Right lobe of liver (tissue), 6 donors: ENCODE measurements around the gene NBPF11. TPM values are rescaled to one million over a fixed set of nuclear protein-coding genes. Genes with fewer than 3 reads are reported as not detected.
"Not testable (repeated sequence)": the region's sequence is repeated elsewhere in the genome, so short reads cannot be mapped to it uniquely, and the experiment has no call there.

Experiments used
- ATAC-seq, 4 donors: fragments of 200-7000 bp; cut with Tn5 transposase; one replicate each; pipeline ENCODE4 v1.9.1; 2020; ENCODE audit warnings: mild to moderate bottlenecking in 4 of 4, moderate library complexity in 4 of 4
- DNase-seq, 3 donors: peaks; one replicate each; pipeline ENCODE4 v3.0.0-alpha.2; 2020
- H3K27ac ChIP-seq, 3 donors: fragments of 200-600 bp; one replicate each; pipeline ENCODE4 v1.8.0; 2022
- H3K27me3 ChIP-seq, 2 donors: fragments of 200-600 bp; one replicate each; pipeline ENCODE4 v1.8.0; 2022
- H3K36me3 ChIP-seq, 4 donors: fragments of 200-600 bp; sonication (generic) in 1 of 4; one replicate each; pipeline versions ENCODE4 v1.5.1 to v1.8.0; 2017 to 2022; ENCODE audit warnings: control low read depth in 1 of 4
- H3K4me1 ChIP-seq, 4 donors: fragments of 200-600 bp; sonication (generic) in 1 of 4; one replicate each; pipeline versions ENCODE4 v1.5.1 to v1.8.0; 2017 to 2022; ENCODE audit warnings: control low read depth in 1 of 4
- H3K4me3 ChIP-seq, 3 donors: fragments of 200-600 bp; one replicate each; pipeline ENCODE4 v1.8.0; 2022
- H3K9me3 ChIP-seq, 4 donors: fragments of 200-600 bp; sonication (generic) in 1 of 4; one replicate each; pipeline versions ENCODE4 v1.5.1 to v1.8.0; 2017 to 2022; ENCODE audit warnings: control low read depth in 1 of 4
- WGBS: methylation state at CpG from one replicate; pipeline ENCODE4 v1.1.6; 2018; ENCODE audit warnings: low coverage, low lambda C conversion rate; ENCODE audit not compliant: insufficient coverage; ENCODE audit errors: missing lambda C conversion rate; 5-methylcytosine and 5-hydroxymethylcytosine counted together
- intact Hi-C, 2 donors: fragments of 100-400 bp; cut with DNase I; formaldehyde crosslinking; loops; one replicate each; pipeline versions ENCODE4 v1.11.2 to v1.14.1; 2022
- total RNA-seq, 6 experiments: library from RNA; depleted of rRNA in 2 of 6; stranded (reverse); fragments of >200 nt in 2 of 6; fragmentation: NEBNext Ultra II Directional in 3 of 6; extraction: Animal tissue kit (Norgen Biotek cat#: 25700) in 3 of 6; gene quantifications; one replicate each; pipeline versions ENCODE4 v1.1.0 to v1.2.4, GENCODE V29; 2016 to 2023
- TF ChIP-seq, protein P1 (sequence below), 4 donors: fragments of 200-600 bp in 3 of 4; fragments of 450-650 bp in 1 of 4; IDR thresholded peaks; one replicate each; pipeline versions ENCODE4 v1.5.1 to v1.8.0; 2016 to 2022; ENCODE audit warnings: antibody characterized with exemption in 4 of 4, mild to moderate bottlenecking in 2 of 4
- donor health status: DM: no; HTN: yes; CAD: no.
- donor health status: DM: no; HTN: no; CAD: no.
- donor health status: DM: no; HTN: no; CAD: no.
- donor health status: DM: no; HTN: yes; CAD: no.
- donor health status: DM: no; HTN: yes; CAD: no.

The NBPF11 gene
- total RNA-seq, 6 experiments from 2014 or later, result 4.7 to 11.1 (median 8.4) TPM

DNA sequence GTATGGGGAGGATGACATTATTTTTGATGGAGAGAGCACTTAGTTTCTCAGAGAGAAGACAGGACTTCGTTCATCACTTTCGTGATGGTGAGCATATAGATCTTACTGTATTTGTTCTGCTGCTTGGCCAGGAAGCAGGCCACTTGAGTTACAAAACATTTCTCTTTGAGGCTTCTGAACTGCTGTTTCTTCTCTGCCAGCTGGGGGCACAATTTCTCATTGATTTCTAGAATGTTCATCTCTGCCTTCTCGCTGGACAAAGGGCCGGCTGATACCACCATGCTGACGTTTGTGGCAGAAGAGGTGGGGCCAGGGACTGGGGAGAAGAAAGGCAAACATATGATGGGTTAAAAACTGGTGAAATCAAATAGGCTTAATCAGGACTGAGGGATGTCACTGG is 31.7 kb downstream of the NBPF11 start:
- WGBS, result 3% methylated on average over 3 of the region's 5 CpGs
- intact Hi-C loops, DNase-seq, H3K4me3 ChIP-seq, H3K4me1 ChIP-seq, ATAC-seq, H3K36me3 ChIP-seq, H3K9me3 ChIP-seq, H3K27me3 ChIP-seq: not testable (repeated sequence)
- peak overlapping the region in 1 of 3 donors; percentile 43 for H3K27ac ChIP-seq
- TF ChIP-seq, protein P1, sequence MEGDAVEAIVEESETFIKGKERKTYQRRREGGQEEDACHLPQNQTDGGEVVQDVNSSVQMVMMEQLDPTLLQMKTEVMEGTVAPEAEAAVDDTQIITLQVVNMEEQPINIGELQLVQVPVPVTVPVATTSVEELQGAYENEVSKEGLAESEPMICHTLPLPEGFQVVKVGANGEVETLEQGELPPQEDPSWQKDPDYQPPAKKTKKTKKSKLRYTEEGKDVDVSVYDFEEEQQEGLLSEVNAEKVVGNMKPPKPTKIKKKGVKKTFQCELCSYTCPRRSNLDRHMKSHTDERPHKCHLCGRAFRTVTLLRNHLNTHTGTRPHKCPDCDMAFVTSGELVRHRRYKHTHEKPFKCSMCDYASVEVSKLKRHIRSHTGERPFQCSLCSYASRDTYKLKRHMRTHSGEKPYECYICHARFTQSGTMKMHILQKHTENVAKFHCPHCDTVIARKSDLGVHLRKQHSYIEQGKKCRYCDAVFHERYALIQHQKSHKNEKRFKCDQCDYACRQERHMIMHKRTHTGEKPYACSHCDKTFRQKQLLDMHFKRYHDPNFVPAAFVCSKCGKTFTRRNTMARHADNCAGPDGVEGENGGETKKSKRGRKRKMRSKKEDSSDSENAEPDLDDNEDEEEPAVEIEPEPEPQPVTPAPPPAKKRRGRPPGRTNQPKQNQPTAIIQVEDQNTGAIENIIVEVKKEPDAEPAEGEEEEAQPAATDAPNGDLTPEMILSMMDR (IDR thresholded peaks at IDR 0.05), result peak in 3 of 4 donors; percentile 17 to 38 (median 38)

DNA sequence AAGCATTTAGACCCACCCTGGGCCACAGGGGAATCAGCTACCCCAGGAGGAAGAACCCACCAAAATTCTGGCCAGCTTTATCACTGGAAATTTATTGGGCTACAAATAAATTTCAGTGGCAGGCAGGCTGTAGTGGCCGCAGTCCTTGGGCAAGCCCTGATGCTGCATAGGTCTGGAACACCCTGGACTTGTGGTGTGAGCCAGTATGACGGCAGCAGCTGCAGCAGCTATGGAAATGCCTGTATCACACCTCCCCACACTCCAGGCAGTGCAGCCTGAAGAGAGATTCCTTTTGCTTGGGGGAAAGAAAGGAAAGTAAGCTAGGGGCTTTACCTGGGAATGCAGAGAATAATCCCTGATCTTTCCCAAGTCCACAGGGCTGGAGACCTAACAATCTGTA is 56.3 kb downstream of the NBPF11 start:
- H3K36me3 ChIP-seq, H3K4me3 ChIP-seq, ATAC-seq, intact Hi-C loops, H3K27me3 ChIP-seq, H3K9me3 ChIP-seq, DNase-seq, H3K4me1 ChIP-seq, H3K27ac ChIP-seq: not testable (repeated sequence)
- no CpG with 5 or more reads among the region's 2 CpGs for WGBS

DNA sequence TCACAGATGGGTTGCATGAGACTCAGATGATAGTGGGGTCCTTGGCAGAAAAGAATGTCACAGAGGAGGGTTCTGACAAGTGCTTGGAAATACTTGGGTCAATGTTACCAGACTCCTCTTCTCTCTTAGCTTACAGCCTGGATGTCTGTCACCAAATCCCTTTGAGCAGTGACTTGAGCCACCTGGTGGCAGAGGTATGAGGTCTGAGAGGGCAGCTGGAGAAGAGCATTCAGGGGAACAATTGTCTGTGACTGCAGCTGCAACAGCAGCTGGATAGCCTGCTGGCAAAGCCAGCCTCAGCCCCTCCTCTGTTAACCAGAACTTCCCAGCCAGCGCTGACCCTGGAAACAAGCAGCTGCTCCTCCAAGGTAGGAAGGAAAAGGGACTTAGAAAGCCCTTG is 65.9 kb downstream of the NBPF11 start:
- no CpG with 5 or more reads among the region's 1 CpG for WGBS
- intact Hi-C loops, DNase-seq, H3K9me3 ChIP-seq, H3K4me3 ChIP-seq, H3K27me3 ChIP-seq, H3K27ac ChIP-seq, H3K4me1 ChIP-seq, H3K36me3 ChIP-seq: not testable (repeated sequence)
- peak in 1 of 4 donors; percentile 30 for ATAC-seq

DNA sequence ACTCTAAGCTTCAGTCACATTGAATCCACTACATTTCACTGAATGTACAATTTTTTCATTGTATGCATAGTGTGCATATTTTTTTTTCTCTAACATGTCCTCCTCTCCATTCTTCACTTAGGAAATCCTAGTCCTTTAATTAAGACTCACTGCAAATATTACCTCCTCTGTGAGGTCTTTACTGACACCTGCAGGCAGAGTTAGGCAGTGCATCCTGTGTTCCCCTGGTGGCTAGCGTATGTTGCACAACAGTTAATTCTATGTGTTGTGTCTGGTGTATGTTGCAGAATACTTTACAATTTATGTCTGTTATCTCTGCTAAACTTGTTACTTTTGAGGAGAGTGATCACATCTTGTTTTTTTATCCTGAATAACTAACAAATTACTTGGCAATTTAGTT is 70.9 kb downstream of the NBPF11 start:
- H3K27me3 ChIP-seq, H3K9me3 ChIP-seq, intact Hi-C loops, H3K4me1 ChIP-seq, H3K36me3 ChIP-seq, H3K27ac ChIP-seq, DNase-seq, H3K4me3 ChIP-seq: not testable (repeated sequence)
- whole genome bisulfite sequencing, result no CpG with 5 or more reads among the region's 1 CpG
- ATAC-seq, result peak; percentile 93 to 96 (median 96)

DNA sequence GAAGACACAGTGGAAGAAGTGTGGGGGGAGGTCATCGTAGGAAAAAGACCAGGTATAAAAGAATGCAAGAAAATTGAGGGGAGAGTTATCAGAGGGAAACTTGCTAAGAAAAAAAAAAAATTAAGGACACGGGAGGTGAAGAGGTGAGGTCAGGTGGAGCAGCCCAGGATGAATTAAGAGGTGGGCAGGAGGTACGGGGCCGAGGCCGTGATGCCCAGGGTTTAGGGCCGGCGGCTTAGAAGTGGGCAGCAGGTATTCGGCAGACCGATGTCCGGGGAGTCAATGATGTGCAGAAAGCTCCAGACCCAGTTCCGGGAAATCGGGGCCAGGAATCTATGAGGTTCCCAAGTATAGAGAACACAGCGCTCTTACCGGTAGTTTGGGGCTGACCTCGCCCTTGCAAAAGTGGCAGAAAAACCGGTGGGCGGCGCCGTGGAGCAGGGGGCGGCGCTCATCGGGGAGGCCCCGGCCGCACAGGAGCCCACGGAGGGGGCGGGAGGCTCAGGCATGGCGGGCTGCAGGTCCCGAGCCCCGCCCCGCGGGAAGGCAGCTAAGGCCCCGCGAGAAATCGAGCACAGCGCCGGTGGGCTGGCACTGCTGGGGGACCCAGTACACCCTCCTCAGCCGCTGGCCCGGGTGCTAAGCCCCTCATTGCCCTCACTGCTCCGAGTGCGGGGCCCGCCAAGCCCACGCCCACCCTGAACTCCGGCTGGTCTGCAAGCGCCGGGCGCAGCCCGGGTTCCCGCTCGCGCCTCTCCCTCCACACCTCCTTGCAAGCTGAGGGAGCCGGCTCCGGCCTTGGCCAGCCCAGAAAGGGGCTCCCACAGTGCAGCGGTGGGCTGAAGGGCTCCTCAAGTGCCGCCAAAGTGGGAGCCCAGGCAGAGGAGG is 73.2 kb downstream of the NBPF11 start:
- H3K27ac ChIP-seq, H3K36me3 ChIP-seq, DNase-seq, H3K9me3 ChIP-seq, H3K27me3 ChIP-seq, H3K4me1 ChIP-seq, intact Hi-C loops, H3K4me3 ChIP-seq: not testable (repeated sequence)
- WGBS, result no CpG with 5 or more reads among the region's 54 CpGs
- ATAC-seq, result peak; percentile 55 to 63 (median 60)

DNA sequence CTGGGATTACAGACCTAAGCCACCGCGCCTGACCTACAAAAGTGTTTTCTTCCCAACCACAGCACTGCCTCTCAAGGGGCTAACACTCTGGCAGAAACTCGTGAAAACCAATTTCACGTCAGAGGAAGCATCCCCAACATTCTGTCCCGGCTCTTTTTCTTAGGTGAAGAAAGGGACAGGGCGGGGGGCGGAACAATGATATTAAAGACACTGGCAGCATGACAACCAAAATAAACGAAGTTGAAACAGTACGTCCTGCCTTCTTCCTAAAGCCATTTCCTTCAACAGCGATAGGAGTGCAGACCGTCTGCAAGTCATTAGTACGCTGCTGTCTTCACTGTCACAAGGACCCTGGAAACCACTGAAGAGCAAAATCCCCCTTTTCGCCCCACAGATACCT is 74.0 kb downstream of the NBPF11 start:
- DNase-seq, H3K27ac ChIP-seq, H3K4me3 ChIP-seq, H3K27me3 ChIP-seq, intact Hi-C loops, H3K4me1 ChIP-seq, H3K9me3 ChIP-seq, H3K36me3 ChIP-seq: not testable (repeated sequence)
- no CpG with 5 or more reads among the region's 13 CpGs for WGBS
- ATAC-seq, result peak; percentile 36 to 60 (median 44)

DNA sequence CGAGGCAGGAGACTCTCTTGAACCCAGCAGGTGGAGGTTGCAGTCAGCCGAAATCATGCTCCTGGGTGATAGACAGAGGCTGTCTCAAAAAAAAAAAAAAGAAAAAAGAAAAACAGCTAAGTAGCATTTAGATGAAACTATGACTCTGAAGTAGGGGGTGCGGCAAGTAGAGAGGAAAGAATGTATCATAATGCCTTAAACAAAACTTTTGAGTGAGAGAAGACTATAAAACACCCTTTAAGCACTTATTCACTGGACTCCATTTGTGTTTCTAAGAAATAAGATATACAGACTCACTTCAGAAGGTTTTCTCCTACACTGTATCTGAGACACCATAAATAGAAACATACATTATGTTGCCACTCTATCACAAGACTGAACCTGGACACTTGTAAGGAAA is 74.6 kb downstream of the NBPF11 start:
- no CpG with 5 or more reads among the region's 3 CpGs for WGBS
- H3K4me3 ChIP-seq, H3K27ac ChIP-seq, H3K4me1 ChIP-seq, DNase-seq, H3K9me3 ChIP-seq, H3K36me3 ChIP-seq, H3K27me3 ChIP-seq, ATAC-seq, intact Hi-C loops: not testable (repeated sequence)

DNA sequence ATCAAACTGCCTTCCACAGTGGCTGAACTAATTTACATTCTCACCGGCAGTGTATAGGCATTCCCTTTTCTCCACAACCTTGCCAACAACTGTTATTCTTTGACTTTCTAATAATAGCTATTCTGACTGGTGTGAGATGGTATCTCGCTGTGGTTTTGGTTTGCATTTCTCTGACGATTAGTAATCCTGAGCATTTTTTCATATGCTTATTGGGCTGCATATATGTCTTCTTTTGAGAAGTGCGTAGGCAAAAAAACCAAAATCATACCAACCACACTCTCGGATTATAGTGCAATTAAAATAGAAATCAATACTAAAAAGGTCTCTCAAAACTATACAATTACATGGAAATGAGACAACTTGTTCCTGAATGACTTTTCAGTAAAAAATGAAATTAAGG is 78.7 kb downstream of the NBPF11 start:
- intact Hi-C loops, H3K27ac ChIP-seq, H3K4me1 ChIP-seq, H3K9me3 ChIP-seq, DNase-seq, H3K4me3 ChIP-seq, ATAC-seq, H3K27me3 ChIP-seq, H3K36me3 ChIP-seq: not testable (repeated sequence)
- WGBS, result no CpG with 5 or more reads among the region's 5 CpGs

DNA sequence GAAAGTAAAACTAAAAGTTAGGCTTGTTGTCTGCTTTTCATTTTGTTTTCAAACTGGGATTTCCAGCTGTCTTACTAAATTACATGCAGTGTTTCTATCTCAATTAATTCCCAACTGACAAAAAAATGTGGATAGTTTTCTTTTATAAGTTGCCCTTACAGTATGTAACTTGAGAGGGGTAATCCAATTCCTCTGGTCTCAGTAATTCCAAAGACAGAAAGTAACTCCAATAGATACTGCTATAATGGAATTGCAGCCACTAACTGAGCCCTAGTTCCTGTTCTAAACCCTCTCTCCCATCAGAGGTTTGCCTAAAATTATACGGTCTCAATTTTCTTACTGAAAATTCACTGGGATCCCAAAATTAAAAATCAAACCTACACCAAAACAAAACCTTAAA is 83.5 kb downstream of the NBPF11 start:
- DNase-seq, H3K4me1 ChIP-seq, H3K36me3 ChIP-seq, H3K27me3 ChIP-seq, H3K9me3 ChIP-seq, ATAC-seq, H3K4me3 ChIP-seq, intact Hi-C loops, H3K27ac ChIP-seq: not testable (repeated sequence)
- no CpG with 5 or more reads among the region's 1 CpG for WGBS

DNA sequence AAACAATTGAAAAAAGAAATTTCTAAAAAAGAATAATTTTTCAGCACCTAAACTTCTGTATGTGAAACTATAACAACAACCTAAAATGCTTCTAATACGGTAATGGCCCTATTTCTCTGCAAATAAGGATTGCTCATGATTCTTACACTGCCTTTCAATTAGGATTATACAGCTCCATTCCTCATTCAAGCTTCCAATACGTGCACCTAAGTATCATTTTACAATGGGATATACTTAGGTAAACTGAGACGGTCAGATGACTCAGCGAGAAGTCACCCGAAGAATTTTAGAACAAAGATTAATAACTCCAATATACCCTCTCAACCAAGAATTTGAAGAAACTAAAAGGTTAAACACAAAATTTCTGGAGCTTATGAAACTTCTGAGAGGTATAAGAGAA is 83.9 kb downstream of the NBPF11 start:
- H3K4me3 ChIP-seq, H3K4me1 ChIP-seq, H3K9me3 ChIP-seq, H3K27ac ChIP-seq, ATAC-seq, H3K27me3 ChIP-seq, DNase-seq, intact Hi-C loops, H3K36me3 ChIP-seq: not testable (repeated sequence)
- WGBS, result no CpG with 5 or more reads among the region's 5 CpGs

DNA sequence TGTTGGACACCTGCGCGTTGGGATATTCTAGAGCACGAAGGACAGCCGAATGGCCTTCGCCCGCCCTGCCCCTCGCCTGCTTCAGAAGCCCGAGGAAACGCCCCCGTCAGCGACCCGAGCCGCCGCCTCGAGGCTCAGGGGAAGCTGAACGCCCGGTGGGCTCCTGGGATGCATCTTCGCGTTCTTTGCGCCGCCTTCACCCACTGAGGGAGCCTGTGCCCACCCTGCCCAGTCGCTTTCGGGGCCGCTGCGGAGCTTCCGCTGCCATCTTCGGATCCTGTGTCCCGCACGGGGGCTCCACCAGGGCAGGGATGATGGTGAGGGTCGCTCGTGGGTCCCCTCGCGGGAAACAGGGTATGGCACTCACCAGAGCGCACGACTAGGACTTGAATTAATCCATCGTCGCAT is 91.8 kb downstream of the NBPF11 start:
- H3K4me1 ChIP-seq, H3K36me3 ChIP-seq, H3K27me3 ChIP-seq, intact Hi-C loops, DNase-seq, H3K27ac ChIP-seq, H3K4me3 ChIP-seq, H3K9me3 ChIP-seq: not testable (repeated sequence)
- ATAC-seq, result peak in 3 of 4 donors; percentile 16 to 26 (median 19)
- no CpG with 5 or more reads among the region's 37 CpGs for WGBS
